Erythroblast (primary cell): ENCODE results near the gene AHCY.
"Not testable (repeated sequence)": the region's sequence is repeated elsewhere in the genome, so short reads cannot be mapped to it uniquely, and the experiment has no call there.

Source experiments
- DNase-seq, 2 experiments: peaks; one replicate each; lab custom pipeline; 2025; lab: John Stamatoyannopoulos, UW
- GATA1 ChIP-seq: IDR thresholded peaks from 2 replicates; pipeline ENCODE4 v1.6.1; 2011; ENCODE audit warnings: low read depth, mild to moderate bottlenecking, control low read depth, low read length, moderate library complexity
- POLR2A ChIP-seq: IDR thresholded peaks from 2 replicates; pipeline ENCODE4 v1.6.1; 2011; ENCODE audit warnings: mild to moderate bottlenecking, low read length

The AHCY gene

GRCh38 chr20:34242879-34243278, 60.3 kb downstream of the AHCY start:
- TF ChIP-seq POLR2A (no peak), GATA1 (no peak)

GRCh38 chr20:34242015-34242414, 61.1 kb downstream of the AHCY start:
- DNase-seq: not testable (repeated sequence)

More at GRCh38 chr20:34242879-34243278, 60.3 kb downstream of the AHCY start:
- no peak for DNase-seq

- DNase-seq: no peak
- no peak for TF ChIP-seq POLR2A
- TF ChIP-seq GATA1: no peak
These were observed 62.2 kb downstream of the AHCY start, which contains the start of gene ASIP for GRCh38 chr20:34240693-34241615. Gene ASIP (plus strand): TSS chr20:34241423. CDS start chr20:34260375, 18,952 bp downstream.

- no peak for DNase-seq
- TF ChIP-seq GATA1: no peak
- TF ChIP-seq POLR2A: no peak
These were observed 63.0 kb downstream of the AHCY start for GRCh38 chr20:34240121-34240520.

- TF ChIP-seq GATA1: no peak
- no peak for TF ChIP-seq POLR2A
- DNase-seq: no peak
These were observed 65.2 kb downstream of the AHCY start for GRCh38 chr20:34237942-34238341.

- DNase-seq: no peak
- TF ChIP-seq GATA1 (no peak), POLR2A (no peak)
These were observed 67.3 kb downstream of the AHCY start for GRCh38 chr20:34235875-34236274.

- no peak for DNase-seq
- TF ChIP-seq POLR2A: no peak
- TF ChIP-seq GATA1: no peak
These were observed 69.5 kb downstream of the AHCY start for GRCh38 chr20:34233687-34234086.

- no peak for DNase-seq
These were observed 70.6 kb downstream of the AHCY start for GRCh38 chr20:34232494-34233087.

GRCh38 chr20:34231634-34232033, 71.5 kb downstream of the AHCY start:
- no peak for DNase-seq
- TF ChIP-seq POLR2A (no peak), GATA1 (no peak)

More at GRCh38 chr20:34232494-34233087, 70.6 kb downstream of the AHCY start:
- TF ChIP-seq POLR2A (no peak), GATA1 (no peak)
